ENCODE results near the gene ZC3H14. TPM values are rescaled to one million over a fixed set of nuclear protein-coding genes. Genes with fewer than 3 reads are reported as not detected.

ZC3H14 gene
- 46.7 to 57.8 TPM (median 55.1 TPM) in 3 replicates for total RNA-seq
- long read RNA-seq, full-length matches to known transcripts: 49 of 117 reads
- long read RNA-seq, partial matches to known transcripts: 1 of 117 reads
- long read RNA-seq, other reads (novel, unspliced or antisense): 67 of 117 reads

GRCh38 chr14:88562831-88563686 lies at the start of gene ZC3H14:
Gene ZC3H14, plus strand, starts transcription at chr14:88563037. Its CDS starts 97 bp downstream, at chr14:88563134.
- no peaks in the 10 kb centered on the region for H3K9me3 Mint-ChIP-seq (ENCODE audit: low read depth)
- DNase-seq (ENCODE audit: low spot score): peak; percentile 92
- H3K27me3 Mint-ChIP-seq (ENCODE audit: low read depth): no peaks in the 10 kb centered on the region
- H3K36me3 Mint-ChIP-seq (ENCODE audit: low read depth): peaks cover 3% of the 10 kb centered on the region
- H3K4me3 Mint-ChIP-seq (ENCODE audit: unreplicated experiment): peak within 1 kb of the TSS; percentile 76
- TF ChIP-seq CTCF (IDR thresholded peaks at IDR 0.05): peak; percentile 35
- peak within 1 kb of the TSS; percentile 95 for H3K27ac Mint-ChIP-seq (ENCODE audit: unreplicated experiment)
- H3K4me1 Mint-ChIP-seq (ENCODE audit: low read depth): peaks cover 23% of the 10 kb centered on the region

- Mint-ChIP-seq H3K27ac (ENCODE audit: unreplicated experiment) (no peak overlapping the region), H3K36me3 (ENCODE audit: low read depth) (peaks cover 11% of the 10 kb centered on the region), H3K9me3 (ENCODE audit: low read depth) (no peaks in the 10 kb centered on the region), H3K4me3 (ENCODE audit: unreplicated experiment) (no peak overlapping the region), H3K27me3 (ENCODE audit: low read depth) (no peaks in the 10 kb centered on the region), H3K4me1 (ENCODE audit: low read depth) (peaks cover 30% of the 10 kb centered on the region)
- no peak for TF ChIP-seq CTCF (IDR thresholded peaks at IDR 0.05)
- no peak for DNase-seq (ENCODE audit: low spot score)
Measured at GRCh38 chr14:88515499-88516221, 47.2 kb upstream of the ZC3H14 start.

DNA sequence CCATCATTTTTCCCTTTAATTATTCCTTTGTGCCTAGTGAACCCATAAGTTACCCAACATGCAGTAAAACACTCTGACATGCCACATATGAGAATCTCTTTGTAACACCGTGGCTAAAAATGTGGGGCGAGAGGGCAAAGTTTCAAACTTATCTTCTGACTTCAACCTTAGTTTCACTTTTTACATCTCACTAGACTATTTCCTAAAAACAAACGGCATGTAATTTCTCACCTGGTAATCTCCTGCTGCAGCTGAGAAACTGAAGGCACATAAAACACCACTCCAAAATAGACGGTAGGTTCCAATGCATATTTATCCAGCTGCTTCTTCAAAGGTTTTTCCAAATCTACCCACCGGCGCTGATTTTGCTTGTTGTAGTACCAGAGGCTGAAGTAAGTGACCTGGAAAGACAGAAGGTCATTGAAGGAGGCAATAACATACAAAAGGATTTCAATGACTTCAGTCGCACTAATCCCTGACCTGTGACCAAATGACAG lies 45.9 kb upstream of the ZC3H14 start:
- H3K36me3 Mint-ChIP-seq (ENCODE audit: low read depth): peaks cover 11% of the 10 kb centered on the region

DNA sequence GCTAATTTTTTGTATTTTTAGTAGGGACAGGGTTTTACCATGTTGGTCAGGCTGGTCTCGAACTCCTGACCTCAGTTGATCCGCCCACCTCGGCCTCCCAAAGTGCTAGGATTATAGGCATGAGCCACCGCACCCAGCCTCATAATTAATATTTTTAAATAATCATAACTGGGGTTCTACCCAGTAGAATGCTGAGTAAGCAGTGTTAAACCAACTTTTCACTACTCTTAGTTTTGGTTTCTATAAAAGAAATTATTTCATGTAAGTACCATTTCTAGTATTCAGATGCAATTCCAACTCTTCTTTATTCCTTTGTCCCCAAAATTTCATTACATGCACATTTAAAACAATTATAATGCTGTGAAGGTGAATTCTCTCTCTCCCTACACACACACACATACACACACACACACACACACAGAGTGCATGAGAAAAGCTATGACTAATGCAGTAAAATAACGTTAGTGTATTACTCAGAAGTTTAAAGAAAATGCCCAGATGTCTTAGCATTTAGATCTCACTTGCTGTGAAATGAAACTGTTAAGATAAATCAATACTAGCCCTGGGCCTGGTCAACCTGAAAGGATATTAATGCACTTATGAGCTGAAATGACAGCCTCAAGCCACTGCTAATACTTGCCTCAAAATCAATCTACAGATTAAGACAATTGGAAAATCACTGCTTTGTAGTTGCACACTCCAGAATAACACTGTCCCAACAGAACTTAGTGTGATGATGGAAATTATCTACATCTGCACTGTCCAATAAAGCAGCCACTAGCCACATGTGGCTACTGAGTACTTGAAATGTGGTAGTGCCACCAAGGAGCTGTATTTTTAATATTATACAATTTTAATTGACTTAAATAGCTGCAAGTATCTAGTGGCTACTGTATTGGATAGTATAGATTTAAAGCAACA lies 44.0 kb upstream of the ZC3H14 start:
- peaks cover 44% of the 10 kb centered on the region for H3K4me1 Mint-ChIP-seq (ENCODE audit: low read depth)
- no peak overlapping the region for H3K4me3 Mint-ChIP-seq (ENCODE audit: unreplicated experiment)
- H3K9me3 Mint-ChIP-seq (ENCODE audit: low read depth): no peaks in the 10 kb centered on the region
- H3K27ac Mint-ChIP-seq (ENCODE audit: unreplicated experiment): peak overlapping the region; percentile 46
- H3K27me3 Mint-ChIP-seq (ENCODE audit: low read depth): no peaks in the 10 kb centered on the region
- TF ChIP-seq CTCF (IDR thresholded peaks at IDR 0.05): no peak
- DNase-seq (ENCODE audit: low spot score): no peak
- peaks cover 9% of the 10 kb centered on the region for H3K36me3 Mint-ChIP-seq (ENCODE audit: low read depth)

More for the DNA sequence above, 45.9 kb upstream of the ZC3H14 start:
- Mint-ChIP-seq H3K9me3 (ENCODE audit: low read depth) (no peaks in the 10 kb centered on the region), H3K4me3 (ENCODE audit: unreplicated experiment) (no peak overlapping the region), H3K4me1 (ENCODE audit: low read depth) (peaks cover 34% of the 10 kb centered on the region), H3K27ac (ENCODE audit: unreplicated experiment) (peak overlapping the region; percentile 46), H3K27me3 (ENCODE audit: low read depth) (no peaks in the 10 kb centered on the region)
- no peak for DNase-seq (ENCODE audit: low spot score)
- no peak for TF ChIP-seq CTCF (IDR thresholded peaks at IDR 0.05)

All from chondrocyte (in vitro differentiated cells).